IMR-90 (cell line): ENCODE measurements around the gene GRN. TPM values are rescaled to one million over a fixed set of nuclear protein-coding genes. Genes with fewer than 3 reads are reported as not detected.

Experiments
- ATAC-seq: fragments of 200-7000 bp; cut with Tn5 transposase; 2 replicates; pipeline ENCODE4 v1.9.1; 2020; ENCODE audit warnings: low read depth, mild to moderate bottlenecking, moderate library complexity
- BruUV-seq: library from RNA; stranded (reverse); fragments of 400-500 nt; replicated peaks from 2 replicates; lab custom pipeline; 2021; lab: Mats Ljungman, UMichigan
- CTCF ChIA-PET: fragments of 300-600 bp; formaldehyde crosslinking; extraction: SDS; loops from one replicate; lab custom pipeline; 2021; ENCODE audit warnings: antibody characterized with exemption; lab: Yijun Ruan, JAX
- POLR2A ChIA-PET: fragments of 300-600 bp; sonication (Branson Sonifier 250); formaldehyde crosslinking; loops from one replicate; lab custom pipeline; 2022; ENCODE audit warnings: antibody characterized with exemption; ENCODE audit not compliant: unreplicated experiment; lab: Charles Lee
- DNase-seq: peaks from one replicate; pipeline ENCODE4 v3.0.0; 2013
- H2AFZ ChIP-seq: replicated peaks from 2 replicates; pipeline ENCODE3; 2013; ENCODE audit warnings: low read length, mild to moderate bottlenecking; ENCODE audit not compliant: poor library complexity
- H2AK5ac ChIP-seq: 2 replicates; pipeline ENCODE4 v1.6.1; 2013; ENCODE audit warnings: low read depth, low read length, inconsistent platforms
- H2AK9ac ChIP-seq: replicated peaks from 2 replicates; pipeline ENCODE3; 2013; ENCODE audit warnings: mild to moderate bottlenecking, low read depth, low read length, moderate library complexity; ENCODE audit not compliant: poor library complexity
- H2BK120ac ChIP-seq: 2 replicates; pipeline ENCODE4 v1.6.1; 2013; ENCODE audit warnings: low read depth, low read length, inconsistent platforms
- H2BK15ac ChIP-seq: 3 replicates; pipeline ENCODE4 v1.6.1; 2013; ENCODE audit warnings: low read depth, low read length, inconsistent platforms
- H2BK20ac ChIP-seq: 2 replicates; pipeline ENCODE4 v1.6.1; 2013; ENCODE audit warnings: low read depth, mild to moderate bottlenecking, inconsistent platforms, low read length, moderate library complexity
- H2BK5ac ChIP-seq: 2 replicates; pipeline ENCODE4 v1.6.1; 2013; ENCODE audit warnings: mild to moderate bottlenecking, low read depth, low read length, inconsistent platforms; ENCODE audit not compliant: poor library complexity, severe bottlenecking
- H3K14ac ChIP-seq: replicated peaks from 2 replicates; pipeline ENCODE4 v1.6.1; 2013; ENCODE audit warnings: low read depth, low read length, inconsistent platforms
- H3K18ac ChIP-seq: 2 replicates; pipeline ENCODE4 v1.6.1; 2013; ENCODE audit warnings: low read depth, low read length, control low read depth
- H3K23ac ChIP-seq: 2 replicates; pipeline ENCODE4 v1.6.1; 2013; ENCODE audit warnings: low read depth, low read length, inconsistent platforms
- H3K27ac ChIP-seq: 2 replicates; pipeline ENCODE4 v1.5.1; 2013; ENCODE audit warnings: mild to moderate bottlenecking, control low read depth, low read length; ENCODE audit not compliant: insufficient read depth
- H3K27me3 ChIP-seq: 2 replicates; pipeline ENCODE4 v1.6.1; 2013; ENCODE audit warnings: low read length; ENCODE audit not compliant: control insufficient read depth, insufficient read depth
- H3K36me3 ChIP-seq: 2 replicates; pipeline ENCODE4 v1.6.1; 2013; ENCODE audit warnings: low read length, mixed read lengths; ENCODE audit not compliant: control insufficient read depth, insufficient read depth
- H3K4ac ChIP-seq: 2 replicates; pipeline ENCODE4 v1.6.1; 2013; ENCODE audit warnings: low read depth, low read length, inconsistent platforms
- H3K4me1 ChIP-seq: 2 replicates; pipeline ENCODE4 v1.6.1; 2013; ENCODE audit warnings: low read length, mixed read lengths; ENCODE audit not compliant: control insufficient read depth, insufficient read depth
- H3K4me2 ChIP-seq: 2 replicates; pipeline ENCODE4 v1.6.1; 2013; ENCODE audit warnings: low read depth, mild to moderate bottlenecking, control low read depth, low read length, moderate library complexity
- H3K4me3 ChIP-seq: 2 replicates; pipeline ENCODE4 v1.5.1; 2013; ENCODE audit warnings: low read depth, mild to moderate bottlenecking, control low read depth, low read length, moderate library complexity; ENCODE audit not compliant: insufficient read depth
- H3K56ac ChIP-seq: 2 replicates; pipeline ENCODE4 v1.6.1; 2013; ENCODE audit warnings: low read length, inconsistent platforms; ENCODE audit not compliant: insufficient read depth; ENCODE audit errors: extremely low read depth
- H3K79me1 ChIP-seq, 2 experiments: 2 replicates each; pipeline ENCODE4 v1.6.1; 2013; ENCODE audit warnings: low read length in 2 of 2, inconsistent platforms in 1 of 2, low read depth in 1 of 2
- H3K9ac ChIP-seq: 2 replicates; pipeline ENCODE4 v1.6.1; 2013; ENCODE audit warnings: low read depth, low read length, control low read depth
- H3K9me1 ChIP-seq: 2 replicates; pipeline ENCODE4 v1.6.1; 2013; ENCODE audit warnings: low read length, inconsistent platforms; ENCODE audit not compliant: insufficient read depth
- H3K9me3 ChIP-seq: 2 replicates; pipeline ENCODE4 v1.6.1; 2013; ENCODE audit warnings: low read length; ENCODE audit not compliant: control insufficient read depth, insufficient read depth
- H4K20me1 ChIP-seq: 2 replicates; pipeline ENCODE4 v1.6.1; 2013; ENCODE audit warnings: low read length, inconsistent platforms; ENCODE audit not compliant: insufficient read depth
- H4K5ac ChIP-seq: 2 replicates; pipeline ENCODE4 v1.6.1; 2013; ENCODE audit warnings: mild to moderate bottlenecking, low read depth, low read length, control low read depth
- H4K8ac ChIP-seq, 2 experiments: 2 replicates each; pipeline ENCODE4 v1.6.1; 2013; ENCODE audit warnings: low read depth in 2 of 2, low read length in 2 of 2, control low read depth in 1 of 2, inconsistent platforms in 1 of 2
- H4K91ac ChIP-seq: 2 replicates; pipeline ENCODE4 v1.6.1; 2013; ENCODE audit warnings: low read depth, low read length, inconsistent platforms; ENCODE audit not compliant: insufficient read depth
- BHLHE40 ChIP-seq: fragments of 150-350 bp; IDR thresholded peaks from 2 replicates; pipeline ENCODE4 v1.6.1; 2016; ENCODE audit warnings: mild to moderate bottlenecking, low read depth, low read length
- CEBPB ChIP-seq: IDR thresholded peaks from 2 replicates; pipeline ENCODE4 v1.6.1; 2012; ENCODE audit warnings: low read depth, low read length, improper control_type of control experiment
- CHD1 ChIP-seq: IDR thresholded peaks from 2 replicates; pipeline ENCODE4 v1.6.1; 2012; ENCODE audit warnings: low read depth, low read length, improper control_type of control experiment
- CTCF ChIP-seq: conservative IDR thresholded peaks from 2 replicates; pipeline ENCODE4 v1.5.1; 2012; ENCODE audit warnings: mild to moderate bottlenecking, low read depth, low read length, improper control_type of control experiment
- ELK1 ChIP-seq: fragments of 150-350 bp; IDR thresholded peaks from 2 replicates; pipeline ENCODE4 v1.6.1; 2016; ENCODE audit warnings: low read depth, mild to moderate bottlenecking, low read length, moderate library complexity, borderline replicate concordance
- MAFK ChIP-seq: IDR thresholded peaks from 2 replicates; pipeline ENCODE4 v1.6.1; 2012; ENCODE audit warnings: low read depth, low read length, improper control_type of control experiment
- NFE2L2 ChIP-seq: fragments of 150-350 bp; IDR thresholded peaks from 2 replicates; pipeline ENCODE4 v1.6.1; 2016; ENCODE audit warnings: low read depth, mild to moderate bottlenecking, low read length
- POLR2A ChIP-seq: IDR thresholded peaks from 2 replicates; pipeline ENCODE4 v1.6.1; 2012; ENCODE audit warnings: mild to moderate bottlenecking, low read depth, low read length
- RAD21 ChIP-seq: IDR thresholded peaks from 2 replicates; pipeline ENCODE4 v1.6.1; 2012; ENCODE audit warnings: low read length, improper control_type of control experiment
- RFX5 ChIP-seq: IDR thresholded peaks from 2 replicates; pipeline ENCODE4 v1.8.0; 2012; ENCODE audit warnings: low read depth, mild to moderate bottlenecking, low read length, moderate library complexity
- USF2 ChIP-seq: fragments of 150-350 bp; IDR thresholded peaks from 2 replicates; pipeline ENCODE4 v1.6.1; 2017; ENCODE audit warnings: mild to moderate bottlenecking, antibody characterized with exemption, low read length, low read depth
- WGBS, 2 experiments: methylation state at CpG; one replicate each; pipeline versions ENCODE4 v1.1.5 to v1.1.7; 2013; ENCODE audit warnings: missing lambda C conversion rate in 2 of 2; ENCODE audit not compliant: insufficient read length in 1 of 2; ENCODE audit errors: extremely low coverage in 2 of 2; 5-methylcytosine and 5-hydroxymethylcytosine counted together
- dilution Hi-C: fragments of 300-500 bp; cut with HindIII; formaldehyde crosslinking; loops from one replicate; pipeline ENCODE4 v1.14.3; 2018; ENCODE audit warnings: low sequenced_read_pairs; ENCODE audit not compliant: unreplicated experiment
- in situ Hi-C: fragments of 300-500 bp; cut with MboI; formaldehyde crosslinking; loops from 3 replicates; pipeline ENCODE4 v1.14.3; 2019; ENCODE audit warnings: low sequenced_read_pairs, inconsistent platforms, mixed read lengths
- intact Hi-C: fragments of 100-400 bp; cut with micrococcal nuclease; formaldehyde crosslinking; loops from 2 replicates; pipeline ENCODE4 v1.10.0; 2022
- polyA plus RNA-seq, 3 experiments: library from polyadenylated mRNA; depleted of rRNA; stranded (reverse); fragments of >200 nt; gene quantifications; 2 replicates each; pipeline ENCODE4 v1.2.3, GENCODE V29; 2012; ENCODE audit warnings: low replicate concordance in 1 of 3
- total RNA-seq: library from RNA; depleted of rRNA; stranded (reverse); fragments of >200 nt; gene quantifications from 2 replicates; pipeline ENCODE4 v1.2.3, GENCODE V29; 2012

Gene GRN
- total and polyA plus RNA-seq, 2 of the 4 experiments (the other 2 are of a cell fraction): 38.9 to 494 TPM

DNA sequence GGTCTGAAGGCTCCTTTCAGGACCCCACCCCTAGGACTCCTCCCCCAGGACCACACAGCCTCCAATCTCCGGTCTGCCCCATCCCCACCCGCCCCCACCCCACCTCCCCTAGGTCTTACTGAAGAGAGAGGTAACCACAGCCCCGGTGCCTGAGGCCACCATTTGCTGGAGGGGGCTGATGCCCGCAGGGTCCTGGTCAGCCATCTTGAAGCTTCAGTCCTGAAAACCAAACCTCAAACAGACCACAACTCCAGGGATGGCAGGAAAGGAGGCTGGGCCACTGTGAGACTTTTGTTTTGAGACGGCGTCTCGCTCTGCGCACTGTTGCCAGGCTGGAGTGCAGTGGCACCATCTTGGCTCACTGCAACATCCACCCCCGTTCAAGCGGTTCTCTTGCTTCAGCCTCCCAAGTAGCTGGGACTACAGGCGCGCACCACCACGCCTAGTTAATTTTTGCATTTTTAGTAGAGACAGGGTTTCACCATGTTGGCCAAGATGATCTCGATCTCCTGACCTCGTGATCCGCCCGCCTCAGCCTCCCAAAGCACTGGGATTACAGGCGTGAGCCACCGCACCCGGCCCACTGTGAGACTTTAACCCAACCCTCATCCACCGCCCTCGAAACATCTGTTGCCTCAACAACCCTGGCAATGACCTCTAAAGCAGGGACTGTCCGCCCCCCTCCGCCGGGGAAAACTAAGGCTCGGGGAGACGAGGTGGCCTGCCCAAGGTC lies 21.6 kb upstream of the GRN start:
- H3K14ac ChIP-seq: peak overlapping the region; percentile 15
- H3K27me3 ChIP-seq: no peaks in the 10 kb centered on the region
- H3K36me3 ChIP-seq: peaks cover 24% of the 10 kb centered on the region
- H3K9ac ChIP-seq: peak overlapping the region; percentile 70
- TF ChIP-seq CHD1 (no peak), RAD21 (no peak), POLR2A (no peak), BHLHE40 (no peak), CEBPB (no peak), USF2 (no peak), ELK1 (no peak), CTCF (no peak), NFE2L2 (no peak), MAFK (no peak), RFX5 (no peak)
- no peaks in the 10 kb centered on the region for H3K9me3 ChIP-seq
- ChIA-PET CTCF (no interaction called here), POLR2A (no interaction called here)
- no peak overlapping the region; the same call in 1 of the 2 replicates for H3K27ac ChIP-seq
- H3K4me1 ChIP-seq: peaks cover 9% of the 10 kb centered on the region
- no peak overlapping the region for H2BK120ac ChIP-seq
- H3K56ac ChIP-seq: no peak overlapping the region
- H2BK20ac ChIP-seq: no peak overlapping the region
- no peak overlapping the region for H2BK5ac ChIP-seq
- no peak overlapping the region for H2BK15ac ChIP-seq
- no peak for DNase-seq
- no peak overlapping the region for H3K18ac ChIP-seq
- peak overlapping the region; percentile 85; the same call in 1 of the 2 replicates for H3K23ac ChIP-seq
- peak overlapping the region; percentile 84 for H2AK5ac ChIP-seq
- dilution Hi-C loops: no loop called here
- ATAC-seq: no peak
- peak overlapping the region; percentile 97 for H2AFZ ChIP-seq
- peak overlapping the region; percentile 98 for H2AK9ac ChIP-seq
- 17% methylated on average over 6 of the region's 27 CpGs; no CpG with 5 or more reads in 1 of the 2 experiments for WGBS, 2 experiments
- H4K8ac ChIP-seq: no peak overlapping the region; a peak in 1 of 4 replicates
- in situ Hi-C loops: no loop called here
- H4K91ac ChIP-seq: no peak overlapping the region; the same call in 1 of the 2 replicates
- H3K4me3 ChIP-seq: peak overlapping the region; percentile 88
- peaks cover 5 to 19% of the 10 kb centered on the region in 2 experiments; a peak in 3 of 4 replicates for H3K79me1 ChIP-seq
- H4K20me1 ChIP-seq: peaks cover 7% of the 10 kb centered on the region
- peaks cover 9% of the 10 kb centered on the region for H3K9me1 ChIP-seq
- H3K4ac ChIP-seq: no peak overlapping the region; the same call in 1 of the 2 replicates
- intact Hi-C loops: loop anchor here (1.0 kb wide), 1 partner anchor 101 kb away; no protein-coding TSS in a partner anchor
- no TSS peak for BruUV-seq
- H4K5ac ChIP-seq: no peak overlapping the region
- H3K4me2 ChIP-seq: peak overlapping the region; percentile 96
